Cerebellar nuclear complex (tissue), 1 donor: ENCODE measurements around the gene PDP2.

Source experiments
- DNase-seq, 2 experiments: peaks; one replicate each; lab custom pipeline; 2025; lab: John Stamatoyannopoulos, UW

Gene PDP2

GRCh38 chr16:66903544-66904427, 23.5 kb downstream of the PDP2 start:
- DNase-seq = no peak

- no peak for DNase-seq
These were observed 24.1 kb downstream of the PDP2 start for GRCh38 chr16:66904428-66904845.

- no peak for DNase-seq
These were observed 24.7 kb downstream of the PDP2 start for GRCh38 chr16:66904846-66905632.

- no peak for DNase-seq
These were observed 25.6 kb downstream of the PDP2 start for GRCh38 chr16:66905633-66906539.

GRCh38 chr16:66906916-66907836, 26.9 kb downstream of the PDP2 start:
- DNase-seq = no peak

- DNase-seq = no peak
These were observed 27.8 kb downstream of the PDP2 start for GRCh38 chr16:66908116-66908515.

DNA sequence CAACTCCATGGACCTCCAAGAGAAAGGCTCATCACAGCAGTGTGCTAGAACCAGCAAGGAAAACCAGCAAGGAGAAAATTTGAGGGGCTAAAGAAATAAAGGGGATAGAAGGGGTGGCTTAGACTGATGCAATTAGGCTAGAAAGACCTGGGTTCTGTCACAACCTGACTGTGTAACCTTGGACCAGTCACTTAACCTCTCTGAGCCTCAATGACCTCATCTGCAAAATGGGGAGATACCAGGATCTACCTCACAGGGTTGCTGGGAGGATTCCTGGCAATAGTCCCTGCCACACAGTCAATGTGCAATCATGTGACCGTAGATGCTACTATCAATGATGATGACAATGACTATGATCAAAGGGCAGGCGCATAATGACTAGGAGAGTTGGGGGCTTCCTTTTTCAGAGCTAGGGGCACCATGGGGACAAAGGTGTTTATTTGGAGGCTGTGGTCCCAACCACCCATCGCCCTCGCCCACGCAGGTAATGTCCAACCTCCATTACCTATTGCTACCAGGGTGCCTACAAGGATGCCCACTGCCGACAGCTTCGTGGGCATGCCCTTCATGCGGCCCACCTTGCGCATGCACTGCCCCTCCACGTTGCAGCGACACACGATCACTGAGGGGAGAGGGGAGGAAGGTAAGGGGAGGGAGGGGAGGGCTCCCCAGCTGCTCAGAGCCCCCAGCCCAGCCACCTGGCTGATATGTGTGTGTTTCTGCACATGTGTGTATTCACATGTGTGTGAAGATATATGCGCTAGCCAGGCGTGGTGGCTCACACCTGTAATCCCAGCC, 28.6 kb downstream of the PDP2 start:
- no peak for DNase-seq

DNA sequence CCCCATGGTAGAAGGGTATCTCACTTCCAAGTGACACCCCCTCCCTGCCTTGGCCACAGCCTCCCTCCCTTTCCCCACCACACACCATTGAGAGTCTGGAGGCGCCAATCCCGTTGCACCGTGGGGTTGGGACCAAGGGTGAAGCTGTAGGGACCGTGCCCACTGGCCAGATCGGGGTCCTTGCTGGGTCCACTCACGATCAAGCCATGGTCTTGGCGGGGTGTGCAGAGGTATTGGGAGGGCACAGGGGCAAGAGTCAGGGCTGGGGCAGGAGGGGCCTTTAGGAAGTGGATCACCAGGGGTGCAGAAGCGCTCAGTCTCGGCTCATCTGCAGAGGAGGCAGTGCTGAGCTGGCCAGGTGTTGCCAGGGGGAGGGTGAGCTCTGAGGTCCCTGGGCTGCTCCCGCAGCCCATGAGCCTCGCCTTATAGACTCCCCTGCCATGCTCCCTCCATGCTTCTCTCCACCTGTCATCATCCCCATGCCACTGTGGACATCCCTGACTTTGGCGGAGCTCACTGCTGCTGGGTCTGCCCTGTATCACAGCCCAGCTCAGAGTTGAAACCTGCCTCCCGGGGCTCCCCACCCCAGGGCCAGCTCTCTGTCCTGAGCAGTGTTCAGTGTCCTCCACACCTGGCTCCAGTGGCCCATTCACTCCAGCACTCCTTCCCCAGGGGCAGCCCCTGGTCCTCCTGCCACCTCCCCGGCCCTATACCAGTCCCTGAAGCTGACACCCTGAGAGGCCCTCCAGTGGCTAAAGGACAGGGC, 30.0 kb downstream of the PDP2 start:
- DNase-seq = no peak

DNA sequence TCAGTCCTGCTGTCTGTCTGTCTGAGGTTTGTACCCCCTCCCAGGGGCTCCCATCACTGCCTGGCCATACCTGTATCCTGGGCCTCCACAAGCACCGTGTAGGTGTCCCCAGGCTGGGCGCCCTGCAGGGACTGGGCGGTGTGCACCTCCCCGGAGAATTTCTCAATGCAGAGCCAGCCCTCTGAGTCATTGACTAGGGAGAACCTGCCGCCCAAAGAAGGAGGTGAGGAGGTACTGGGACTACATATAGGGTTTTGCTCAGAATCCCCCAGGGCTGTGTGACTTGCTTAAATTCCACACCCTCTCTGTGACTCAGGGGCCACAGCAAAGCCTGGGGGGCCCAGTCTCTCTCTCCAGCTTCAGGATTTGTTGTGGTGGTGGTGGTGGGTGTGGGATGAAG, 30.8 kb downstream of the PDP2 start:
- no peak for DNase-seq

DNA sequence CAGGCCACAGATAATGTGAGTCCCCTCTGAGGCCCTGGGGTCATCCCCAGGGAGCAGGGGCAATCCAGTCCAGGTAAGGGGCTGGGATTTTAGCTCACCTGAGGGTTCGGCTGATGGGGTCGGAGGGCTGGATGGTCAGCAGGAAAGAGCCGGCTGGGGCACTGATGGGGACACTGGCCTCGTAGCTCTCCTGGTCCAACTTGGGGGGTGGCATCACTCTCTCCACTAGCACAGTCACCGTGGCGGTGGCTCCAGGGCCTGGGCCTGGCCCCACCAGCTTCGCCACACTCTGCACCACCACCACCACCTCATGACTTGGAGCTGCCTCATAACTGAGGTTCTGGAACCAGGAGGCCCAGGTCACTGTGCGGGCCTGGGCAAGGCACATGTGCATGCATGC, 31.5 kb downstream of the PDP2 start:
- DNase-seq = no peak

DNA sequence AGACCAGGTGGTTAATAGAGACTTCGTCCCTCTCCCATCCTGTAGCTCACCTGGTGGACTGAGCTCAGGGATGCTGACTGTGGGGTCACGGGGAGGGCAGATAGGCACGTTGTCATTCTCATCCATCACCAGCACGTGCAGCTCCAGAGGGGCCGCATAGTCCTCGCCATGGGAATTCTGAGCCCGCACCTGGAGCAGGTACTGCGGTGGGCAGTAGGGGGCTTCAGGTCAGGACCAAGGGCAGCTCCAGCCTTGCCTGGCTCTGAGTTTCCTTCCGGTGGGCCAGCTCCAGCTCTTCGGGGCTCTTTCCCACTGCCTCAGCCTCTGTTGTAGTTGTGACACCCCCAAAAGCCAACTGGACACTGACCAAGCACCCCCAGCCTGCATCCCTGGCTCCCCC, 32.8 kb downstream of the PDP2 start:
- DNase-seq = no peak

GRCh38 chr16:66913711-66914110, 33.4 kb downstream of the PDP2 start:
- DNase-seq = no peak

DNA sequence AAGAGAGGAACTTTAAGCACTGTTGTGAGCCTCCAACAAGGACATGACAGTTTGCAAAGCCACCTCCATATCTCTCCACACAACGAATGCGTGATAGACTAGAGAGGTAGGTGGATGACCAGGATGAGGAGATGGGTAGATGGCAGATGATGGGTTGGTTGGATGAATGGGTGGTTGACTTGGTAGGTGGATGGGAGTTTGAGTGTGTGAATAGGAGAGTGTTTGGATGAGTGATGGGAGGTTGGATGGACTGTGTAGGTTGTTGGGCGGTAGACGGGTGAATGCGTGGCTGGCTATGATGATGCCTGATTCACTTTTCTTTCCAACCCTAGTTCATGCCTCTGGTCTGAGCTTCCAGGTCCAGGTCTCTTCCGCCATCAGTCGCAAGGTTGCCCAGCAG, 34.2 kb downstream of the PDP2 start:
- no peak for DNase-seq

GRCh38 chr16:66915041-66915440, 34.7 kb downstream of the PDP2 start:
- DNase-seq = no peak

DNA sequence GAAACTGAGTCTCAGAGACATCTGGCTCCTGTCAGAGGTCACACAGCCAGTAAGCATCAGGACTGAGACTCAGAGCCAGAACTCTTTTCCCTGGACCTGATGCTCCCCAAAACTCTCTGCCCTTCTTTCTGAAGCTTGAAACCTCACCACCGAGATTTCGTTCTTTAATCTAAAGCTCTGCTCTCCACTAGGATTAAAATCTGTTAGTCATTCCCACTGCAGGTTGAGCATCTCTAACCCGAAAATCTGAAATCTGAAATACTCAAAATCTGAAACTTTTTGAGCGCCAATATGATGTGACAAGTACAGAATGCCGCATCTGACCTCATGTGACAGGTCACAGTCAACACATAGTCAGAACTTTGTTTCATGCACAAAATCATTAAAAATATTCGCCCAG, 36.2 kb downstream of the PDP2 start:
- no peak for DNase-seq

DNA sequence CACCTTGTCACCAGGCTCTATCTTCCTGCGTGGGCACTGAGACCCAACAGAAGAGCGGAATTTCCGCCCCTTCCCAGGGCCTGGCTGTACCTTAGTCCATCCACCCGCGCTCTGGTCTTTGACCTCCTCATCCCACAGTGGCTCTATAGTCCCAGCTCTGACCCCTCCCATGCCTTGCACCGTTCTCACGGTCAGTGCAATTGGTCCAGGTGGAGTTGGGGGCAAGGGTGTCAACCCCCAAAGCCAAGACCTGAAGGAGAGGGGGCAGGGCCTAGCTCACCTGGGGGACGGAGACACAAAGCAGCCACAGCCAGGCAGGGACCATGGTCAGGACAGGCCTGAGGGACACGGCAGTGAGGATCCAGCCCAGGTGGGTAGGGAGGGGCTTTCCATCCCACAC, 37.4 kb downstream of the PDP2 start:
- DNase-seq = no peak

- DNase-seq = no peak
These were observed 38.0 kb downstream of the PDP2 start for GRCh38 chr16:66918355-66918754.

- DNase-seq = no peak
These were observed 38.7 kb downstream of the PDP2 start, which contains the start of gene CDH16 for GRCh38 chr16:66918803-66919568. TSS of gene CDH16 (minus strand) at chr16:66918885. CDS start at chr16:66918065, 820 bp downstream.
